HG02588 (cell line): ENCODE measurements around the gene PPA2.
"Not testable (repeated sequence)": the region's sequence is repeated elsewhere in the genome, so short reads cannot be mapped to it uniquely, and the experiment has no call there.

ENCODE experiments used
- ATAC-seq: cut with Tn5 transposase; IDR thresholded peaks from one replicate; pipeline ENCODE4 v1.9.1; 2021; ENCODE audit warnings: mild to moderate bottlenecking, moderate library complexity; ENCODE audit not compliant: unreplicated experiment

Gene PPA2

GRCh38 chr4:105473324-105474098, at the start of gene PPA2:
Gene PPA2, minus strand, starts transcription at chr4:105474062. Its CDS starts 12 bp downstream, at chr4:105474050.
- peak; percentile 88 for ATAC-seq

- ATAC-seq = peak; percentile 76
Measured at GRCh38 chr4:105520819-105521790, 47.2 kb upstream of the PPA2 start.

- ATAC-seq = no peak
Measured at GRCh38 chr4:105510245-105510644, 36.4 kb upstream of the PPA2 start.

GRCh38 chr4:105509714-105510113, 35.9 kb upstream of the PPA2 start:
- peak; percentile 18 for ATAC-seq

- ATAC-seq = peak; percentile 87
Measured at GRCh38 chr4:105509291-105509690, 35.4 kb upstream of the PPA2 start.

GRCh38 chr4:105504744-105505143, 30.9 kb upstream of the PPA2 start:
- ATAC-seq = no peak

GRCh38 chr4:105503484-105503883, 29.6 kb upstream of the PPA2 start:
- no peak for ATAC-seq

GRCh38 chr4:105496899-105497298, 23.0 kb upstream of the PPA2 start:
- no peak for ATAC-seq

- no peak for ATAC-seq
Measured at GRCh38 chr4:105495667-105496066, 21.8 kb upstream of the PPA2 start.

GRCh38 chr4:105490523-105490922, 16.7 kb upstream of the PPA2 start:
- ATAC-seq = no peak

GRCh38 chr4:105483840-105484239, 10.0 kb upstream of the PPA2 start:
- no peak for ATAC-seq

- no peak for ATAC-seq
Measured at GRCh38 chr4:105474099-105474518, 247 bp upstream of the PPA2 start.

- ATAC-seq = peak; percentile 0
Measured at GRCh38 chr4:105472871-105473323, 965 bp downstream of the PPA2 start.

GRCh38 chr4:105471566-105472176, 2.2 kb downstream of the PPA2 start:
- ATAC-seq = no peak

- no peak for ATAC-seq
Measured at GRCh38 chr4:105470766-105471165, 3.1 kb downstream of the PPA2 start.

GRCh38 chr4:105469736-105470135, 4.1 kb downstream of the PPA2 start:
- ATAC-seq = no peak

- ATAC-seq = no peak
Measured at GRCh38 chr4:105466580-105466979, 7.3 kb downstream of the PPA2 start.

GRCh38 chr4:105464563-105464962, 9.3 kb downstream of the PPA2 start:
- not testable (repeated sequence) for ATAC-seq

GRCh38 chr4:105462576-105462975, 11.3 kb downstream of the PPA2 start:
- ATAC-seq = no peak

GRCh38 chr4:105461621-105462382, 12.1 kb downstream of the PPA2 start:
- ATAC-seq = no peak
